Immature natural killer cell (primary cell): ENCODE data around the gene APOA1. TPM values are rescaled to one million over a fixed set of nuclear protein-coding genes. Genes with fewer than 3 reads are reported as not detected.

ENCODE experiments used
- DNase-seq, 3 donors: peaks; one replicate each; pipeline ENCODE4 v3.0.0; 2022; ENCODE audit warnings: mixed read lengths in 1 of 3
- H3K27ac Mint-ChIP-seq, 6 donors: one replicate each; pipeline ENCODE4 v1.8.0; 2020; ENCODE audit warnings: mixed read lengths in 6 of 6, mild to moderate bottlenecking in 5 of 6, inconsistent platforms in 4 of 6, moderate library complexity in 3 of 6
- H3K27me3 Mint-ChIP-seq, 3 donors: one replicate each; pipeline ENCODE4 v1.8.0; 2020 to 2021; ENCODE audit warnings: low read depth in 3 of 3, mild to moderate bottlenecking in 3 of 3, mixed read lengths in 3 of 3, moderate library complexity in 3 of 3, inconsistent platforms in 1 of 3
- H3K36me3 Mint-ChIP-seq, 3 donors: one replicate each; pipeline ENCODE4 v1.8.0; 2020; ENCODE audit warnings: mixed read lengths in 3 of 3, inconsistent platforms in 2 of 3, mild to moderate bottlenecking in 2 of 3
- H3K4me1 Mint-ChIP-seq, 2 donors: one replicate each; pipeline ENCODE4 v1.8.0; 2020; ENCODE audit warnings: inconsistent platforms in 2 of 2, mild to moderate bottlenecking in 2 of 2, mixed read lengths in 2 of 2, moderate library complexity in 1 of 2
- H3K4me3 Mint-ChIP-seq, 5 donors: one replicate each; pipeline ENCODE4 v1.8.0; 2020; ENCODE audit warnings: mild to moderate bottlenecking in 5 of 5, mixed read lengths in 5 of 5, inconsistent platforms in 3 of 5, moderate library complexity in 3 of 5
- H3K9me3 Mint-ChIP-seq, 6 donors: one replicate each; pipeline ENCODE4 v1.8.0; 2020; ENCODE audit warnings: mild to moderate bottlenecking in 6 of 6, mixed read lengths in 6 of 6, inconsistent platforms in 4 of 6, moderate library complexity in 3 of 6
- polyA plus RNA-seq, 3 donors: library from polyadenylated mRNA; unstranded; fragments of 300-500 nt; fragmentation: Illumina TruSeq; gene quantifications; one replicate each; pipeline ENCODE4 v1.2.3, GENCODE V29; 2021

APOA1 gene
- under 1 TPM in 2 of 3 donors, not detected in 1; 0.42 to 0.53 TPM for polyA plus RNA-seq

- peak within 1 kb of the TSS in 2 of 5 donors; percentile 7 to 80 for H3K4me3 Mint-ChIP-seq
- H3K4me1 Mint-ChIP-seq: peaks cover 14 to 18% of the 10 kb centered on the region in 2 donors
- no peaks in the 10 kb centered on the region for H3K36me3 Mint-ChIP-seq
- DNase-seq: no peak
- no peak within 1 kb of the TSS for H3K27ac Mint-ChIP-seq
- peaks cover 0 to 5% (median 5%) of the 10 kb centered on the region in 3 donors for H3K27me3 Mint-ChIP-seq
- H3K9me3 Mint-ChIP-seq: no peaks in the 10 kb centered on the region
Observed at GRCh38 chr11:116837231-116838091, at the start of gene APOA1. APOA1 (minus strand) TSS chr11:116837622; CDS start chr11:116837387, 235 bp downstream.

- no peaks in the 10 kb centered on the region for H3K9me3 Mint-ChIP-seq
- peaks cover 0 to 3% (median 0%) of the 10 kb centered on the region in 3 donors for H3K27me3 Mint-ChIP-seq
- no peaks in the 10 kb centered on the region for H3K36me3 Mint-ChIP-seq
- H3K4me1 Mint-ChIP-seq: peaks cover 9 to 23% of the 10 kb centered on the region in 2 donors
- no peak for DNase-seq
- no peak overlapping the region for H3K4me3 Mint-ChIP-seq
- no peak overlapping the region for H3K27ac Mint-ChIP-seq
Observed at GRCh38 chr11:116885951-116886655, 48.7 kb upstream of the APOA1 start.

- no peak for DNase-seq
- peaks cover 2 to 6% of the 10 kb centered on the region in 2 donors for H3K4me1 Mint-ChIP-seq
- H3K4me3 Mint-ChIP-seq: no peak overlapping the region
- peaks cover 0 to 4% (median 0%) of the 10 kb centered on the region in 3 donors for H3K36me3 Mint-ChIP-seq
- H3K27ac Mint-ChIP-seq: peak overlapping the region in 3 of 6 donors; percentile 47 to 76 (median 48)
- peaks cover 0 to 4% (median 0%) of the 10 kb centered on the region in 3 donors for H3K27me3 Mint-ChIP-seq
- no peaks in the 10 kb centered on the region for H3K9me3 Mint-ChIP-seq
Observed at GRCh38 chr11:116882386-116882785, 45.0 kb upstream of the APOA1 start.

GRCh38 chr11:116881143-116881542 lies 43.7 kb upstream of the APOA1 start:
- Mint-ChIP-seq H3K27me3 (peaks cover 0 to 4% (median 0%) of the 10 kb centered on the region in 3 donors), H3K4me1 (peaks cover 2 to 6% of the 10 kb centered on the region in 2 donors), H3K9me3 (no peaks in the 10 kb centered on the region), H3K36me3 (peaks cover 0 to 4% (median 0%) of the 10 kb centered on the region in 3 donors), H3K4me3 (no peak overlapping the region), H3K27ac (peak overlapping the region in 1 of 6 donors; percentile 58)
- no peak for DNase-seq

GRCh38 chr11:116879800-116880625 lies 42.6 kb upstream of the APOA1 start:
- Mint-ChIP-seq H3K9me3 (no peaks in the 10 kb centered on the region), H3K27ac (peak overlapping the region in 5 of 6 donors; percentile 17 to 74 (median 49)), H3K36me3 (peaks cover 4 to 9% (median 5%) of the 10 kb centered on the region in 3 donors), H3K4me1 (peaks cover 2 to 6% of the 10 kb centered on the region in 2 donors), H3K27me3 (peaks cover 0 to 4% (median 0%) of the 10 kb centered on the region in 3 donors), H3K4me3 (no peak overlapping the region)
- DNase-seq: peak; percentile 35 to 50 (median 40)

GRCh38 chr11:116876656-116877055 lies 39.2 kb upstream of the APOA1 start:
- H3K4me3 Mint-ChIP-seq: no peak overlapping the region
- peaks cover 0 to 3% (median 0%) of the 10 kb centered on the region in 3 donors for H3K27me3 Mint-ChIP-seq
- H3K4me1 Mint-ChIP-seq: peaks cover 2 to 6% of the 10 kb centered on the region in 2 donors
- H3K36me3 Mint-ChIP-seq: peaks cover 10 to 33% (median 27%) of the 10 kb centered on the region in 3 donors
- H3K9me3 Mint-ChIP-seq: no peaks in the 10 kb centered on the region
- DNase-seq: no peak
- peak overlapping the region in 1 of 6 donors; percentile 39 for H3K27ac Mint-ChIP-seq

- H3K27ac Mint-ChIP-seq: no peak overlapping the region
- H3K36me3 Mint-ChIP-seq: peaks cover 20 to 43% (median 34%) of the 10 kb centered on the region in 3 donors
Observed at GRCh38 chr11:116875194-116875593, 37.8 kb upstream of the APOA1 start.

GRCh38 chr11:116874251-116874650 lies 36.8 kb upstream of the APOA1 start:
- no peak overlapping the region for H3K4me3 Mint-ChIP-seq
- no peaks in the 10 kb centered on the region for H3K9me3 Mint-ChIP-seq
- H3K27me3 Mint-ChIP-seq: peaks cover 0 to 2% (median 0%) of the 10 kb centered on the region in 3 donors
- peak overlapping the region in 1 of 6 donors; percentile 19 for H3K27ac Mint-ChIP-seq
- DNase-seq: no peak
- H3K4me1 Mint-ChIP-seq: peaks cover 0 to 6% of the 10 kb centered on the region in 2 donors
- H3K36me3 Mint-ChIP-seq: peaks cover 24 to 50% (median 38%) of the 10 kb centered on the region in 3 donors

More at GRCh38 chr11:116875194-116875593, 37.8 kb upstream of the APOA1 start:
- H3K4me3 Mint-ChIP-seq: no peak overlapping the region
- H3K27me3 Mint-ChIP-seq: peaks cover 0 to 2% (median 0%) of the 10 kb centered on the region in 3 donors
- DNase-seq: no peak
- H3K9me3 Mint-ChIP-seq: no peaks in the 10 kb centered on the region
- H3K4me1 Mint-ChIP-seq: peaks cover 2 to 12% of the 10 kb centered on the region in 2 donors

- peaks cover 0 to 6% of the 10 kb centered on the region in 2 donors for H3K4me1 Mint-ChIP-seq
- H3K27ac Mint-ChIP-seq: no peak overlapping the region
- H3K4me3 Mint-ChIP-seq: no peak overlapping the region
- DNase-seq: no peak
- H3K27me3 Mint-ChIP-seq: peaks cover 0 to 2% (median 0%) of the 10 kb centered on the region in 3 donors
- peaks cover 20 to 52% (median 38%) of the 10 kb centered on the region in 3 donors for H3K36me3 Mint-ChIP-seq
- H3K9me3 Mint-ChIP-seq: no peaks in the 10 kb centered on the region
Observed at GRCh38 chr11:116873381-116873780, 36.0 kb upstream of the APOA1 start.

GRCh38 chr11:116871248-116871647 lies 33.8 kb upstream of the APOA1 start:
- Mint-ChIP-seq H3K27ac (peak overlapping the region in 3 of 6 donors; percentile 56 to 67 (median 65)), H3K27me3 (peaks cover 0 to 2% (median 0%) of the 10 kb centered on the region in 3 donors), H3K4me1 (peaks cover 0 to 6% of the 10 kb centered on the region in 2 donors), H3K4me3 (no peak overlapping the region), H3K9me3 (no peaks in the 10 kb centered on the region), H3K36me3 (peaks cover 29 to 69% (median 38%) of the 10 kb centered on the region in 3 donors)
- DNase-seq: no peak

GRCh38 chr11:116870054-116870453 lies 32.6 kb upstream of the APOA1 start:
- H3K4me3 Mint-ChIP-seq: no peak overlapping the region
- H3K27me3 Mint-ChIP-seq: peaks cover 0 to 2% (median 0%) of the 10 kb centered on the region in 3 donors
- H3K9me3 Mint-ChIP-seq: no peaks in the 10 kb centered on the region
- peaks cover 0 to 6% of the 10 kb centered on the region in 2 donors for H3K4me1 Mint-ChIP-seq
- peak overlapping the region in 3 of 6 donors; percentile 11 to 54 (median 49) for H3K27ac Mint-ChIP-seq
- H3K36me3 Mint-ChIP-seq: peaks cover 33 to 68% (median 41%) of the 10 kb centered on the region in 3 donors
- DNase-seq: no peak

GRCh38 chr11:116869610-116870009 lies 32.2 kb upstream of the APOA1 start:
- Mint-ChIP-seq H3K4me1 (peaks cover 0 to 6% of the 10 kb centered on the region in 2 donors), H3K36me3 (peaks cover 33 to 64% (median 39%) of the 10 kb centered on the region in 3 donors)

GRCh38 chr11:116868066-116868465 lies 30.6 kb upstream of the APOA1 start:
- H3K27ac Mint-ChIP-seq: peak overlapping the region in 2 of 6 donors; percentile 15 to 29
- H3K36me3 Mint-ChIP-seq: peaks cover 44 to 65% (median 44%) of the 10 kb centered on the region in 3 donors
- peaks cover 0 to 2% (median 1%) of the 10 kb centered on the region in 3 donors for H3K27me3 Mint-ChIP-seq
- no peak for DNase-seq
- H3K4me3 Mint-ChIP-seq: no peak overlapping the region
- no peaks in the 10 kb centered on the region for H3K9me3 Mint-ChIP-seq
- peaks cover 0 to 6% of the 10 kb centered on the region in 2 donors for H3K4me1 Mint-ChIP-seq

More at GRCh38 chr11:116869610-116870009, 32.2 kb upstream of the APOA1 start:
- H3K27me3 Mint-ChIP-seq: peaks cover 0 to 2% (median under 1%) of the 10 kb centered on the region in 3 donors
- no peaks in the 10 kb centered on the region for H3K9me3 Mint-ChIP-seq
- H3K4me3 Mint-ChIP-seq: no peak overlapping the region
- DNase-seq: no peak
- H3K27ac Mint-ChIP-seq: peak overlapping the region in 3 of 6 donors; percentile 11 to 54 (median 49)
